ENCODE results near the gene TDRD10.

GRCh38 chr1:154527192-154527591 is 25.2 kb downstream of the TDRD10 start:
- TF ChIP-seq CTCF (IDR thresholded peaks at IDR 0.05 in 8 of 11, conservative IDR thresholded peaks at IDR 0.05 in 3 of 11) = no peak
- no peak for TF ChIP-seq POLR2A (IDR thresholded peaks at IDR 0.05)

Measured in spleen (tissue), 7 donors.